Erythroblast (primary cell): ENCODE results near the gene TRAPPC8.
A peak's percentile ranks its signal among the peaks of the same experiment; 100 is the strongest.
"Not testable (repeated sequence)": the region's sequence is repeated elsewhere in the genome, so short reads cannot be mapped to it uniquely, and the experiment has no call there.

Source experiments
- DNase-seq, 2 experiments: peaks; one replicate each; lab custom pipeline; 2025; lab: John Stamatoyannopoulos, UW
- GATA1 ChIP-seq: IDR thresholded peaks from 2 replicates; pipeline ENCODE4 v1.6.1; 2011; ENCODE audit warnings: low read depth, mild to moderate bottlenecking, control low read depth, low read length, moderate library complexity
- POLR2A ChIP-seq: IDR thresholded peaks from 2 replicates; pipeline ENCODE4 v1.6.1; 2011; ENCODE audit warnings: mild to moderate bottlenecking, low read length

TRAPPC8 gene

DNA sequence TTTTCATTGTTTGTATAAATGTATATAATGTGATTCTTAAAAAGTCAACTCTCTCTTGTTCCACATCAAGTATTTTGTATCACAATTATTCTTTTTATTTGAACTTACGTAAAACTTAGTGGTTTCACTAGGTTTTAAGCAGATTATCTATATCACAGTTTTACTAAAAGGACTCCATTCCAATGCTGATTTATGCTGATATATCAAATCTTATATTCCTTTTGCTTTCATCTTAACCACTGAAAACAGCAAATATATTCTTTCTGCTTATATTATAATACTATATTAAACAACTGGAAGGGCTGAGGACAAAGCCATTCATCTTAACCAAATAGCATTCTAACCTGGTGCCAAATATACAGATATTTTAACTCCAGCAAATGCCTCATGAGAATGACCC lies 24.2 kb downstream of the TRAPPC8 start:
- TF ChIP-seq GATA1 = no peak
- no peak for TF ChIP-seq POLR2A
- DNase-seq = no peak

DNA sequence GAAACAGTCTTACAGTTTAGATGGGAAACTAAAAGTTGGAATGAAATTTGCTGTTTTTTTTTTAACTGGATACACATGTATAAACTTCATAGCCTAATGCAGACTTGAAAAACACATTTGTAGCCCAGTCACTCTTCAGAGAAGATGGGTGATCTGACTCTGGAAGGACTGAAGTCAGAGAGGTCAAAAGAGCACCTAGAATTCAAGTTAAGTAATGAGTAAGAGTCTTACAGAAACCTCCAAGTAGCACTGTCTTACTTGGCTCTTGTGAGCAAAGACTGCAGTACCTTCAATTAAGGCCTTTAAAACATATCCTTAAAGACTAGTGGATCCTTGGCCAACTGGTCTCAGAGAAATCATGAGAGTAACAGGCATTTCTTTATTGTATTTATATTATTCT lies 41.9 kb downstream of the TRAPPC8 start:
- TF ChIP-seq GATA1 = no peak
- TF ChIP-seq POLR2A = no peak
- DNase-seq = no peak

DNA sequence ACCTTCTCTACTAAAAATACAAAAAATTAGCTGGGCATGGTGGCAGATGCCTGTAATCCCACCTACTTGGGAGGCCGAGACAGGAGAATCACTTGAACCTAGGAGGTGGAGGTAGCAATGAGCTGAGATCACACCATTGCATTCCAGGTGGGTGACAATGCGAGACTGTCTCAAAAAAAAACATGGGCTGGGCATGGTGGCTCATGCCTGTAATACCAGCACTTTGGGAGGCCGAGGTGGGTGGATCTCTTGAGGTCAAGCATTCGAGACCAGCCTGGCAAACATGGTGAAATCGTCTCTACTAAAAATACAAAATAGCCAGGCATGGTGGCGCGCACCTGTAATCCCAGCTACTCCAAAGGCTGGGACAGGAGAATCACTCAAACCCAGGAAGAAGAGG lies 43.2 kb downstream of the TRAPPC8 start:
- DNase-seq = not testable (repeated sequence)

DNA sequence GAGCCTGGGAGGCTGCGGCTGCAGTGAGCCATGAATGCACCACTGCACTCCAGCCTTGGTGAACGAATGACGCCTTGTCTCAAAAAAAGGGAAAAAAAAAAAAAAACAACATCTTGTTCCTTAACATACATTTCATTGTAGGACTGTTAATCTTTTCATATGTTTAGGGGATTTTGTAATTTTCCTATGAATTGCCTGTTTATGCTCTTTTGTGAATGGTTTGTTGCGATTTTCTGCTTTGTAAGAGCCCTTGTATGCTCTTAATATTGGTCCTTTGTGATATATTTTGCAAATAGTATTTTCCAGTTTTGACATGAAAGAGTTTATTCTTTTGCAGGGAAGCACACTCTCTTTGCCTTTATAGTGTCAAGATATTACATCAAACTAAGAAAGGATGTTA lies 50.0 kb downstream of the TRAPPC8 start:
- no peak for DNase-seq
- TF ChIP-seq POLR2A (no peak), GATA1 (no peak)

DNA sequence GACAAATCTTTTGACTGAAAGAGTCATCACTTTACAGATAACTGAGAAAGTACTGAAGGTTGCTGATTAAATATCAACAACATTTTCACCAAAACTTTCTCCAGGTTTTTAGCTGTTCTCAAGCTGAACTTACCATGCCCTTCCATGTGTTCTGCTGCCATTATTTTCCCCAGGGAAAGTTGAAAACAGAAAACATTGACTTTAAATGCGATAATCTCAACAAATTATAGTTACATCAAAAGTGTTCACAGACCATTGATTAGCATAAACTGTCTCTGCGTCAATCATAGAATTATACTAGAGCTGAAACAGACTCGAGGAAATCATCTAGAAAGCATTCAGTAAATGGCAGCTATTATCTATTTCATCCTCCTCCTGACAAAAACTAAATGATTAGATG lies 51.4 kb downstream of the TRAPPC8 start:
- TF ChIP-seq POLR2A = no peak
- TF ChIP-seq GATA1 = no peak
- DNase-seq = no peak

DNA sequence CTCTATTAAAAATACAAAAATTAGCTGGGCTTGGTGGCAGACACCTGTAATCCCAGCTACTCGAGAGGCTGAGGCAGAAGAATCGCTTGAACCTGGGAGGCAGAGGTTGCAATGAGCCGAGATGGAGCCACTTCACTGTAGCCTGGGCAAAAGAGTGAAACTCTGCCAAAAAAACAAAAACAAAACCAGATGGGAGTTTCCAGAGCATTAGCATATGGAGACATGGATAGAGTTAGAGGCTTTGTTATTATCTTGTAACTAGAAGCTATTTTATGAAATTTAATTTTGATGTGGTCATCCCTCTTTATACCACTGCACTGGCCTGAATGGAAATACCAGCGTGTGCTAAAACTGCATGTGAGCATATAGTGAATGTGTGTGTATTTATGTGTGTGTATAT lies 58.9 kb downstream of the TRAPPC8 start:
- no peak for TF ChIP-seq POLR2A
- TF ChIP-seq GATA1 = no peak
- DNase-seq = no peak

DNA sequence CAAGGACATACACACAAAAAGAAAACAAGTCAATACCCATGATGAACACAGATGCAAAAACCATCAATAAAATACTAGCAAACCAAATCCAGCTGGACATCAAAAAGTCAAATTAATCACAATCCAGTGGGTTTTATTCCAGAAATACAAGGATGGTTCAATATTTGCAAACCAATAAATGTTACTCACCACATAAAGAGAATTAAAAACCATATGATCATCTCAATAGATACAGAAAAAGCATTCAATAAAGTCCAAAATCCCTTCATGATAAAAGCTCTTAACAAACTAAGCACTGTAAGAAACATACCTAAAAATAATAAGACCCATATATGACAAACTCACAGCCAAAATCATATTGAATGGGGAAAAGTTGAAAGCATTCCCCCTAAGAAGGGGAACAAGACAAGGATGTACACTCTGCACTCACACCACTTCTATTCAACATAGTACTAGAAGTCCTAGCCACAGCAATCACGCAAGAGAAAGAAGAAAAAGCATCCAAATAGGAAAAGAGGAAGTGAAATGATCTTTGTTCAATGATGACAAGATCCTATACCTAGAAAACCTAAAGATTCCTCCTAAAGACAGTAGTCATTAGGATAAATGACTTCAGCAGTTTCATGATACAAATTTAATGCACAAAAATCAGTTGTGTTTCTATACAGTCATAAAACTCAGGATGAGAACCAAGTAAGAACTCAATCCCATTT lies 62.6 kb downstream of the TRAPPC8 start:
- TF ChIP-seq GATA1 (no peak), POLR2A (no peak)

DNA sequence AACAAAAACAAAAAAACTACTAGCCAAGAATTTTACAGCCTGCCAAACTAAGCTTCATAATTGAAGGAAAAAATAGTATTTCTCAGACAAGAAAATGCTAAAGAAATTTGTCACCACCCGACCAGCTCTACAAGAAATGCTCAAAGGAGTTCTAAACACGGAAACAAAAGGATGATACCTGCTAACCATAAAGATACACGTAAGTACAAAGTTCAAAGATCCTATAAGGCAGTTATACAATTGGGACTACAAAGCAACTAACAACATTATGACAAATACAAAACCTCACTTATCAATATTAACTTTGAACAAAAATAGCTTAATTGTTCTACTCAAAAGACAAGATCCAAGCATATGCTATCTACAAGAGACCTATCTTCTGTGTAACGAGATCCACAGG lies 64.6 kb downstream of the TRAPPC8 start:
- DNase-seq = no peak

More for the DNA sequence above, 62.6 kb downstream of the TRAPPC8 start:
- no peak for DNase-seq

DNA sequence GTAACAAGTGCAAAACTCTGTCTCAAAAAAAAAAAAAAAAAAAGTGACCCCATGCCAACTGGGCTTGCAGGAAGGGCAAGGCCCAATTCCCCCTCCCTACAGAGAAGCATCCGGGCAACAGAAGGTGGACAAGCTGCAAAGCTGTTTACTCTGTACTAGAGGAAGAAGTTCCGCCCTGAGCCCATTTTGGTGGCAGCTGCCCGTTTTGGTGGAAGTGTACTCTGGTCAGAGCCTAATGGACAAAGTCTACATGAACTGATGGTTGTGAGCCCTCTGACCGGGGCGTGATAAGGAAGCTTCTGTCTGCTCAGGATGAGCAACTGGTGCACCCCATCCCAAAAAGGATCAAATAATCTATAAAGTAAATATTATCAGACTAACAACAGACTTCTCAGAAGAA lies 65.0 kb downstream of the TRAPPC8 start:
- TF ChIP-seq GATA1 = no peak
- TF ChIP-seq POLR2A = no peak
- DNase-seq = no peak

More for the DNA sequence above, 64.6 kb downstream of the TRAPPC8 start:
- TF ChIP-seq GATA1 (no peak), POLR2A (no peak)

DNA sequence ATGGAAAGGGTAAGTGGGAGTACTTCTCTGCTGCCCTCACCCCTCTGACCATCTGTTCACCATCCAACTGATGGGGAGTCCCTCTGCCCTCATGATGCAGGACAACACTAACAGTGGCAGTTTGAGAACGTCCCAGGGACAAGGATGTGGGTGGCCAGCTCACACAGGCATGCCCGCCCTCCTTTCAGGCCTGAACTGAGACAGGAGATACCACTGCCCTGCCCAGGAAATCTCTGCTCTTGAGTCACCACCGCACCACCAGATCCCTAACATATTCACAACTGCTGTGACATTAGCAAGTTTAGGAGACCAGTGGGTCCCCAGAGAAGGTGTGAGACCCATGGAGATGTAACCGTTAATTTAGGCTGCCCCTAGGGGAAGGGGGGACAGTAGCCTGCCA lies 66.2 kb downstream of the TRAPPC8 start:
- no peak for TF ChIP-seq GATA1
- no peak for TF ChIP-seq POLR2A
- no peak for DNase-seq

DNA sequence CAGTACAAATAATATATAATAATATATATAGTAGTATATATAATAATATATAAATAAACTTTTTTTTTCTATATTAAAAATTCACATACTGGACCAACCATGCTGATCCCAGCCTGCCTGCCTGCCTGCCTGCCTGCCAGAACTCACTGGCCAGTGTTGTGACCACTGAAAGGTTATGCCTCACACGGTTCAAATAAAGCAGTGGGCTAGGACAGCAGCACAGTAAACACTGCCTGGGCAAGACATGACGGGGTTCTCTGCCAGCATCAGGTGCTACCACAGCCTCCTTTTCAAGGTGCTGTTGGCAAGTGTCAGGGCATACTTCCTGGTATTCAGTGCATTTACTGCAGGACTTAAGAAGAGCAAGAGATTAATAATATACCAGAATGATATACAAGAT lies 67.6 kb downstream of the TRAPPC8 start:
- DNase-seq = no peak
- TF ChIP-seq POLR2A (no peak), GATA1 (no peak)

DNA sequence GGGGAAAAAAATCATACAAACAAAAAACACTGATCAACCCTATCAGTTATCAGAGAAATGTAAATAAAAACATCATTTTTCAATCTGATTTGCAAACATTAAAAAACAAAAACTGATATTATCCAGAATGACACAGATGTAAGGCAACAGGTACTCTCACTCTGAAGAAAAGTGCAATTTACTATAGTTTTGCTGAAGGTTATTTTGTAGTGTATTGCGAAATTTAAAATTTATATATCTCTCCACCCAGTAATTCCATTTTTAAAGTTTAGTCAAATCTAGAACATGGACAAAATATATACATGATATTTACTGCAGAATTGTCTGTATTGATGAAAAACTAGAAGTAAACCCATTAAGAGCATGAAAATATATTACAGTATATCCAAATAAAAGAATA lies 79.8 kb downstream of the TRAPPC8 start:
- TF ChIP-seq GATA1 = no peak
- TF ChIP-seq POLR2A = no peak
- no peak for DNase-seq

DNA sequence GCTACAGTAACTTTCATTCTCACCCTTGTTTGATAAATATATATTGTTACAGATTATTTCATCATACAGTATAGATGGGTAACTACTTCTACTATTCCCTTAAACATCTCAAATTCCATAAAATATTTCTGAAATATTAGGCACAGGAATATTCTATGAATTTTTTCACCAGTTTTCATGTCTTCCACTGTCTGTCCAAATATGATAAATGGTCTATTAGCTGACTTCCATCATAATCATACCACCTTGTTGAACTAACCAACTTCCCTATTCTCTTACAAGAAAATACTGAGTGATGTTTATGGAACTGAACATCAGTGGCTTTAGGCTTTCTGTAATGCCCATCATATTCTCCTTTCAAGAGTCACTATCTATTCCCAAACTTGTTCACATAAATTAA lies 82.4 kb downstream of the TRAPPC8 start:
- peak in 1 of 2 experiments; percentile 31 for DNase-seq
- TF ChIP-seq GATA1 = no peak
- TF ChIP-seq POLR2A = no peak

DNA sequence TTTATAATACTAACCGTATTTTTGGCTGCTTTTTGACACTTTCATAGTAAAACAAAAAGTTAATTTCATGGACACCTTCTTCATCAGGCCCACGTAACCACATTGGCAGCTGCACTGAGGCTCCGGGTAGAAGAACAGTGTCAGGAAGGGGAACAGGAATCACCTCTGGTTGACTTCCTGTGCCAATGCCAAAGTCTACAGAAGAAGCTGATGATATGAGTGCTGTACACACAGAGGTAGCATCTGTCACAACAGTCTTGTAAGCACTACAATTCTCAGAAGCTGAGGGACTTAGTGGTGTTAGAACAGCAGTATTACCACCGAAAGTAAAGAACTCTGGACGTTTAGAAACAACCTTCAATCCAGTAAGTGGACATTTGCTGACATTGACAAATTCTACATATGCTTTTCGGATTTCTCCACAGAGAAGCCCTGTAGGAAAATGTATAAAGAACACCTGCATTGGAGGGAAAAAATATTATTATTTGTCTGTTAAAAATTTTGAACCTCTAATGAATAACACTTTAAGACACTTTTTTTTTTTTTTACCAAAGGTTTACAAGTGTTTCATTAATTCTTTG lies 85.3 kb downstream of the TRAPPC8 start:
- DNase-seq = no peak
- no peak for TF ChIP-seq POLR2A
- no peak for TF ChIP-seq GATA1

DNA sequence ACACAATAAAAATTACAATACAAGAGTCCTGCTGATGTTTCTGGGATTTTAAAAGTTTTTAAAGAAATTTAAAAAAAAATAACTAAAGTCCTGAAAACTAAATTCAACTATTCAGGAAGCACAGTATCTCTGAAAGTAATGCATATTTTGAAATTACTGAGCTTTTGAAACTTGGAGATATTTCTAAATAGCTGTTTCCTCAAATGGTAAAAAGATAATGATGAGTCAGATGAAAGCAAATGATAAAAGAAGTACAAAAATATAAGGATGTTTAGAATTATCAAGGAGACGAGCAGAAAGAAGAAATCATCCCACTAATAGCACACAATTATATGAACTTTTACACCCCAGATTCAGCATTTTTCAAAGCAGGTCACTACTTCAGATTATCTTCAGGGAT lies 92.1 kb downstream of the TRAPPC8 start:
- TF ChIP-seq POLR2A = no peak
- no peak for TF ChIP-seq GATA1
- no peak for DNase-seq
